MM.1S (cell line): ENCODE data around the gene SMOC2.

Experiments used
- DNase-seq: peaks from one replicate; pipeline ENCODE4 v3.0.0-alpha.2; 2015
- H2AFZ ChIP-seq: fragments of 300-600 bp; sonication (generic); 2 replicates; pipeline ENCODE4 v1.6.0; 2016; ENCODE audit warnings: antibody characterized with exemption, low read length
- H3F3A ChIP-seq: fragments of 300-600 bp; sonication (generic); 2 replicates; pipeline ENCODE4 v1.6.1; 2016; ENCODE audit warnings: mild to moderate bottlenecking, antibody characterized with exemption, low read length, moderate library complexity, mixed read lengths; ENCODE audit not compliant: insufficient read depth
- H3K27ac ChIP-seq: fragments of 300-600 bp; sonication (generic); 2 replicates; pipeline ENCODE4 v1.5.1; 2016; ENCODE audit warnings: mild to moderate bottlenecking, low read length
- H3K27me3 ChIP-seq: fragments of 300-600 bp; sonication (generic); replicated peaks from 2 replicates; pipeline ENCODE4 v1.6.0; 2016; ENCODE audit warnings: low read length; ENCODE audit not compliant: insufficient read depth
- H3K36me3 ChIP-seq: fragments of 300-600 bp; sonication (generic); replicated peaks from 2 replicates; pipeline ENCODE4 v1.6.1; 2016; ENCODE audit warnings: mild to moderate bottlenecking, low read length, mixed read lengths; ENCODE audit not compliant: insufficient read depth
- H3K4me1 ChIP-seq: fragments of 300-600 bp; sonication (generic); 2 replicates; pipeline ENCODE4 v1.6.1; 2016; ENCODE audit warnings: low read length, mixed read lengths
- H3K4me2 ChIP-seq: fragments of 300-600 bp; sonication (generic); 2 replicates; pipeline ENCODE4 v1.6.0; 2016; ENCODE audit warnings: low read depth, low read length
- H3K4me3 ChIP-seq: fragments of 300-600 bp; sonication (generic); 2 replicates; pipeline ENCODE4 v1.5.1; 2016; ENCODE audit warnings: low read length, mixed read lengths
- H3K79me2 ChIP-seq: fragments of 300-600 bp; sonication (generic); 2 replicates; pipeline ENCODE4 v1.6.1; 2016; ENCODE audit warnings: mixed run types, low read length, mixed read lengths
- H3K9ac ChIP-seq: fragments of 300-600 bp; sonication (generic); 2 replicates; pipeline ENCODE4 v1.6.1; 2016; ENCODE audit warnings: low read length, mixed read lengths
- H3K9me2 ChIP-seq: fragments of 300-600 bp; sonication (generic); replicated peaks from 2 replicates; pipeline ENCODE4 v1.6.1; 2016; ENCODE audit warnings: mild to moderate bottlenecking, low read length, mixed read lengths; ENCODE audit not compliant: insufficient read depth
- H3K9me3 ChIP-seq: fragments of 300-600 bp; sonication (generic); replicated peaks from 2 replicates; pipeline ENCODE4 v1.6.1; 2016; ENCODE audit warnings: mild to moderate bottlenecking, low read length, mixed read lengths; ENCODE audit not compliant: insufficient read depth
- H4K20me1 ChIP-seq: fragments of 300-600 bp; sonication (generic); 2 replicates; pipeline ENCODE4 v1.6.1; 2016; ENCODE audit warnings: mild to moderate bottlenecking, low read length, moderate library complexity, mixed read lengths; ENCODE audit not compliant: insufficient read depth
- CTCF ChIP-seq: fragments of 300-600 bp; sonication (generic); IDR thresholded peaks from 2 replicates; pipeline ENCODE4 v1.5.1; 2016; ENCODE audit warnings: antibody characterized with exemption, low read length, mixed read lengths
- EZH2 ChIP-seq: fragments of 300-600 bp; sonication (generic); optimal IDR thresholded peaks from 2 replicates; pipeline ENCODE3; 2017; ENCODE audit warnings: low read depth, mild to moderate bottlenecking, antibody characterized with exemption, low read length, mixed read lengths
- EZH2phosphoT487 ChIP-seq: fragments of 300-600 bp; sonication (generic); IDR thresholded peaks from 2 replicates; pipeline ENCODE4 v1.6.1; 2018; ENCODE audit warnings: antibody characterized with exemption, low read length

The SMOC2 gene

GRCh38 chr6:168420706-168421105 is 20.3 kb upstream of the SMOC2 start:
- DNase-seq, result no peak
- no peaks in the 10 kb centered on the region for H3K4me1 ChIP-seq
- no peak overlapping the region for H3K9ac ChIP-seq
- no peak overlapping the region for H2AFZ ChIP-seq
- H3K79me2 ChIP-seq, result no peaks in the 10 kb centered on the region
- H3K4me2 ChIP-seq, result no peak overlapping the region
- no peak overlapping the region for H3K4me3 ChIP-seq
- no peaks in the 10 kb centered on the region for H3F3A ChIP-seq
- H3K9me2 ChIP-seq, result no peaks in the 10 kb centered on the region
- no peaks in the 10 kb centered on the region for H4K20me1 ChIP-seq
- TF ChIP-seq CTCF, result no peak
- no peak for TF ChIP-seq EZH2
- no peak for TF ChIP-seq EZH2phosphoT487
- no peaks in the 10 kb centered on the region for H3K27me3 ChIP-seq
- no peaks in the 10 kb centered on the region for H3K36me3 ChIP-seq
- H3K9me3 ChIP-seq, result no peaks in the 10 kb centered on the region
- H3K27ac ChIP-seq, result no peak overlapping the region

- Histone ChIP-seq H3K4me3 (no peak overlapping the region), H3K9ac (no peak overlapping the region), H3K27ac (no peak overlapping the region), H3F3A (no peaks in the 10 kb centered on the region), H3K4me1 (no peaks in the 10 kb centered on the region), H3K9me3 (no peaks in the 10 kb centered on the region), H3K9me2 (no peaks in the 10 kb centered on the region), H3K36me3 (no peaks in the 10 kb centered on the region), H2AFZ (no peak overlapping the region), H4K20me1 (no peaks in the 10 kb centered on the region), H3K27me3 (no peaks in the 10 kb centered on the region), H3K4me2 (no peak overlapping the region), H3K79me2 (no peaks in the 10 kb centered on the region)
- DNase-seq, result no peak
- TF ChIP-seq EZH2 (no peak), EZH2phosphoT487 (no peak), CTCF (no peak)
Observed at GRCh38 chr6:168427184-168427583, 13.8 kb upstream of the SMOC2 start.

- Histone ChIP-seq H3K27me3 (no peaks in the 10 kb centered on the region), H2AFZ (no peak overlapping the region), H4K20me1 (no peaks in the 10 kb centered on the region), H3K9me2 (no peaks in the 10 kb centered on the region), H3K9ac (no peak overlapping the region), H3K4me2 (no peak overlapping the region), H3K36me3 (no peaks in the 10 kb centered on the region), H3K4me1 (no peaks in the 10 kb centered on the region), H3K4me3 (no peak overlapping the region), H3F3A (no peaks in the 10 kb centered on the region), H3K9me3 (no peaks in the 10 kb centered on the region), H3K27ac (no peak overlapping the region), H3K79me2 (no peaks in the 10 kb centered on the region)
- no peak for DNase-seq
- TF ChIP-seq CTCF, result no peak
- TF ChIP-seq EZH2phosphoT487, result no peak
- no peak for TF ChIP-seq EZH2
Observed at GRCh38 chr6:168428052-168428826, 12.7 kb upstream of the SMOC2 start.
